Neural crest cell (in vitro differentiated cells): ENCODE data around the gene SLF2. TPM values are rescaled to one million over a fixed set of nuclear protein-coding genes. Genes with fewer than 3 reads are reported as not detected.

Source experiments
- DNase-seq: peaks from one replicate; pipeline ENCODE4 v3.0.0; 2021; ENCODE audit warnings: low read depth, mixed read lengths, low spot score
- H3K27ac Mint-ChIP-seq: one replicate; pipeline ENCODE4 v1.8.0; 2021; ENCODE audit warnings: mild to moderate bottlenecking, mixed read lengths; ENCODE audit not compliant: unreplicated experiment
- H3K27me3 Mint-ChIP-seq: 2 replicates; pipeline ENCODE4 v1.8.0; 2021; ENCODE audit warnings: low read depth, mild to moderate bottlenecking, mixed read lengths
- H3K36me3 Mint-ChIP-seq: 2 replicates; pipeline ENCODE4 v1.8.0; 2021; ENCODE audit warnings: low read depth, mild to moderate bottlenecking, mixed read lengths
- H3K4me1 Mint-ChIP-seq: 2 replicates; pipeline ENCODE4 v1.8.0; 2021; ENCODE audit warnings: mixed read lengths
- H3K4me3 Mint-ChIP-seq: one replicate; pipeline ENCODE4 v1.8.0; 2021; ENCODE audit warnings: mild to moderate bottlenecking, mixed read lengths
- H3K9me3 Mint-ChIP-seq: 2 replicates; pipeline ENCODE4 v1.8.0; 2021; ENCODE audit warnings: mixed read lengths
- CTCF ChIP-seq: fragments of 200-600 bp; sonication (generic); conservative IDR thresholded peaks from 2 replicates; pipeline ENCODE4 v1.5.0; 2021; ENCODE audit warnings: antibody characterized with exemption, mild to moderate bottlenecking
- total RNA-seq: library from RNA; stranded (reverse); gene quantifications from 2 replicates; pipeline ENCODE4 v1.2.1, GENCODE V29; 2021

SLF2 gene
- total RNA-seq, 1 donor from 2014 or later: 39.6 TPM

- Mint-ChIP-seq H3K27me3 (peaks cover 60% of the 10 kb centered on the region), H3K9me3 (no peaks in the 10 kb centered on the region), H3K4me3 (no peak overlapping the region), H3K27ac (no peak overlapping the region), H3K36me3 (no peaks in the 10 kb centered on the region), H3K4me1 (peaks cover 21% of the 10 kb centered on the region)
- TF ChIP-seq CTCF: no peak
- no peak for DNase-seq
Observed at GRCh38 chr10:100890673-100891317, 22.0 kb upstream of the SLF2 start.

DNA sequence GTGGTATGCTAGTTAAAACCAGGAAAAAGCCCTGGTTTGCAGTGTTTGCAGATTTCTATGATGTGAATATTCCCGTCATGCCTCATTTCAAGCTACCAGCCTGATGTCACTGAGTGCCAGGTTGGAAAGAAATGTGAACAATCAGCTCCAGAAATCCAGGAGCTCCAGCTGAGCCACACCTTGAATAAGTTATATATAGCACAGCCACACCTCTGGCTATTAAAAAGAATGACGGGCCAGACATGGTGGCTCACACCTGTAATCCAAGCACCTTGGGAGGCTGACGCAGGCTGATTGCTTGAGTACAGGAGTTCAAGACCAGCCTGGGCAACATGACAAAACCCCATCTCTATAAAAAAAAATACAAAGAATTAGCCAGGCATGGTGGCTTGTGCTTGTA is 18.7 kb upstream of the SLF2 start:
- Mint-ChIP-seq H3K4me1 (peaks cover 27% of the 10 kb centered on the region), H3K36me3 (no peaks in the 10 kb centered on the region), H3K4me3 (no peak overlapping the region), H3K27ac (no peak overlapping the region), H3K27me3 (peaks cover 70% of the 10 kb centered on the region), H3K9me3 (no peaks in the 10 kb centered on the region)
- TF ChIP-seq CTCF: no peak
- DNase-seq: no peak

- H3K27me3 Mint-ChIP-seq: peaks cover 67% of the 10 kb centered on the region
- H3K4me1 Mint-ChIP-seq: peaks cover 21% of the 10 kb centered on the region
- no peak for TF ChIP-seq CTCF
- H3K27ac Mint-ChIP-seq: no peak overlapping the region
- H3K36me3 Mint-ChIP-seq: no peaks in the 10 kb centered on the region
- H3K9me3 Mint-ChIP-seq: no peaks in the 10 kb centered on the region
- H3K4me3 Mint-ChIP-seq: no peak overlapping the region
- no peak for DNase-seq
Observed at GRCh38 chr10:100894589-100895294, 18.0 kb upstream of the SLF2 start.

GRCh38 chr10:100895346-100895745 is 17.4 kb upstream of the SLF2 start:
- Mint-ChIP-seq H3K27ac (no peak overlapping the region), H3K27me3 (peaks cover 64% of the 10 kb centered on the region), H3K36me3 (no peaks in the 10 kb centered on the region), H3K9me3 (no peaks in the 10 kb centered on the region), H3K4me3 (no peak overlapping the region), H3K4me1 (peaks cover 15% of the 10 kb centered on the region)
- DNase-seq: no peak
- no peak for TF ChIP-seq CTCF

- Mint-ChIP-seq H3K36me3 (no peaks in the 10 kb centered on the region), H3K27me3 (peaks cover 59% of the 10 kb centered on the region), H3K4me1 (peaks cover 9% of the 10 kb centered on the region), H3K27ac (no peak overlapping the region), H3K4me3 (no peak overlapping the region), H3K9me3 (no peaks in the 10 kb centered on the region)
- TF ChIP-seq CTCF: no peak
- DNase-seq: no peak
Observed at GRCh38 chr10:100895896-100896295, 16.9 kb upstream of the SLF2 start.
